GM12878 (cell line): ENCODE results near the gene NDUFV3. TPM values are rescaled to one million over a fixed set of nuclear protein-coding genes. Genes with fewer than 3 reads are reported as not detected.

ENCODE experiments used
- ATAC-seq: fragments of 200-7000 bp; cut with Tn5 transposase; 3 replicates; pipeline ENCODE4 v1.9.1; 2020; ENCODE audit warnings: mild to moderate bottlenecking, moderate library complexity
- BruUV-seq: library from RNA; stranded (reverse); fragments of 400-500 nt; replicated peaks from 2 replicates; lab custom pipeline; 2021; lab: Mats Ljungman, UMichigan
- CTCF ChIA-PET: fragments of 300-600 bp; sonication (Branson Sonifier 250); formaldehyde crosslinking; extraction: SDS; loops from one replicate; lab custom pipeline; 2021; ENCODE audit warnings: inconsistent platforms; lab: Yijun Ruan, JAX
- POLR2A ChIA-PET: fragments of 350-600 bp; formaldehyde crosslinking; extraction: SDS; loops from one replicate; lab custom pipeline; 2021; ENCODE audit warnings: inconsistent platforms; lab: Charles Lee
- RAD21 ChIA-PET: fragments of 300-600 bp; sonication (Branson Sonifier 250); formaldehyde crosslinking; loops from one replicate; lab custom pipeline; 2023; ENCODE audit warnings: antibody characterized with exemption; ENCODE audit not compliant: unreplicated experiment; lab: Charles Lee
- SMC1A ChIA-PET: fragments of 300-600 bp; sonication (Branson Sonifier 250); formaldehyde crosslinking; loops from one replicate; lab custom pipeline; 2023; ENCODE audit not compliant: unreplicated experiment, uncharacterized antibody; lab: Charles Lee
- DNase-seq: peaks from one replicate; pipeline ENCODE4 v3.0.0-alpha.2; 2011; ENCODE audit warnings: low read depth, low spot score
- FAIRE-seq: peaks from 3 replicates; lab custom pipeline; 2011; peaks lifted over from hg19 to GRCh38; lab: Jason Lieb, UNC
- H2AFZ ChIP-seq: 2 replicates; pipeline ENCODE4 v1.6.0; 2011; ENCODE audit warnings: low read depth, low read length, control low read depth; ENCODE audit not compliant: control insufficient read depth
- H3K27ac ChIP-seq: 2 replicates; pipeline ENCODE4 v1.5.1; 2011; ENCODE audit warnings: control low read depth; ENCODE audit not compliant: control insufficient read depth, insufficient read depth
- H3K27me3 ChIP-seq, 2 experiments: replicated peaks in 1 of 2; 2 replicates each; pipeline versions ENCODE4 v1.6.0 to v1.6.1; 2011; ENCODE audit warnings: low read length in 1 of 2; ENCODE audit not compliant: control insufficient read depth in 2 of 2, insufficient read depth in 2 of 2
- H3K36me3 ChIP-seq, 2 experiments: 2 replicates each; pipeline ENCODE4 v1.5.1; 2011; ENCODE audit warnings: low read length in 1 of 2; ENCODE audit not compliant: control insufficient read depth in 2 of 2, insufficient read depth in 2 of 2
- H3K4me1 ChIP-seq: 2 replicates; pipeline ENCODE4 v1.6.1; 2011; ENCODE audit warnings: mild to moderate bottlenecking, low read length, moderate library complexity, mixed read lengths; ENCODE audit not compliant: control insufficient read depth, insufficient read depth
- H3K4me2 ChIP-seq: 2 replicates; pipeline ENCODE4 v1.6.0; 2011; ENCODE audit warnings: control low read depth; ENCODE audit not compliant: control insufficient read depth, insufficient read depth
- H3K4me3 ChIP-seq: fragments of 200-600 bp; sonication (generic); 2 replicates; pipeline ENCODE4 v1.5.1; 2016
- H3K79me2 ChIP-seq: 2 replicates; pipeline ENCODE4 v1.6.0; 2011; ENCODE audit warnings: low read length; ENCODE audit not compliant: control insufficient read depth, insufficient read depth
- H3K9ac ChIP-seq: 2 replicates; pipeline ENCODE4 v1.8.0; 2011; ENCODE audit warnings: low read length, control low read depth, mixed read lengths; ENCODE audit not compliant: control insufficient read depth, insufficient read depth
- H3K9me3 ChIP-seq: replicated peaks from 3 replicates; pipeline ENCODE4 v1.5.1; 2011; ENCODE audit warnings: mild to moderate bottlenecking, low read length; ENCODE audit not compliant: control insufficient read depth, insufficient read depth
- H4K20me1 ChIP-seq: 2 replicates; pipeline ENCODE4 v1.6.0; 2011; ENCODE audit not compliant: control insufficient read depth, insufficient read depth
- NFYB ChIP-seq: IDR thresholded peaks from 2 replicates; pipeline ENCODE4 v1.6.1; 2011; ENCODE audit warnings: low read depth, mild to moderate bottlenecking, low read length, improper control_type of control experiment, moderate library complexity; ENCODE audit not compliant: insufficient read depth
- POLR2A ChIP-seq: IDR thresholded peaks from 2 replicates; pipeline ENCODE4 v1.6.1; 2011; ENCODE audit warnings: low read depth, mild to moderate bottlenecking, low read length
- SKIL ChIP-seq: fragments of 450-650 bp; IDR thresholded peaks from 2 replicates; pipeline ENCODE4 v1.6.1; 2017; ENCODE audit warnings: mild to moderate bottlenecking, low read depth, inconsistent platforms; ENCODE audit not compliant: poor library complexity, severe bottlenecking
- SPI1 ChIP-seq: IDR thresholded peaks from 2 replicates; pipeline ENCODE4 v1.6.1; 2011; ENCODE audit warnings: low read depth, mild to moderate bottlenecking, low read length, moderate library complexity, borderline replicate concordance; ENCODE audit not compliant: insufficient read depth
- WGBS: methylation state at CpG from one replicate; pipeline ENCODE4 v1.1.6; 2016; ENCODE audit warnings: low lambda C conversion rate; ENCODE audit not compliant: insufficient replicate concordance, insufficient coverage; ENCODE audit errors: missing lambda C conversion rate; 5-methylcytosine and 5-hydroxymethylcytosine counted together
- in situ Hi-C: fragments of 300-500 bp; cut with MboI; formaldehyde crosslinking; loops from 9 replicates; pipeline ENCODE4 v1.14.3; 2018; ENCODE audit warnings: mixed read lengths
- intact Hi-C: fragments of 100-400 bp; cut with micrococcal nuclease; formaldehyde crosslinking; loops from one replicate; pipeline ENCODE4 v1.14.2; 2022; ENCODE audit not compliant: unreplicated experiment
- polyA plus RNA-seq, 11 experiments: library from polyadenylated mRNA; depleted of rRNA in 4 of 11; unstranded in 6 of 11; stranded (reverse) in 5 of 11; fragments of >200 nt; fragmentation: Nextera tagmentation in 4 of 11; fragmentation: Illumina TruSeq in 1 of 11; extraction: Ambion mirVana in 4 of 11; extraction: Trizol in 1 of 11; gene quantifications; 1 replicate in 1 of 11; 2 replicates in 10 of 11; pipeline versions ENCODE4 v1.2.1 to v1.2.3, GENCODE V29; 2011 to 2016; ENCODE audit warnings: inconsistent platforms in 2 of 11, missing spikeins in 2 of 11, low read depth in 1 of 11
- total RNA-seq, 4 experiments: library from RNA; depleted of rRNA in 3 of 4; stranded (reverse); fragments of >200 nt in 3 of 4; fragmentation: Illumina TruSeq in 1 of 4; extraction: Trizol in 1 of 4; gene quantifications; 2 replicates each; pipeline versions ENCODE4 v1.2.1 to v1.2.3, GENCODE V29; 2013 to 2021

The NDUFV3 gene
- total and polyA plus RNA-seq, 10 of the 15 experiments (the other 5 are each of a cell fraction or from before 2014, with no cell fraction given): 7.0 to 44.7 (median 29.9) TPM

DNA sequence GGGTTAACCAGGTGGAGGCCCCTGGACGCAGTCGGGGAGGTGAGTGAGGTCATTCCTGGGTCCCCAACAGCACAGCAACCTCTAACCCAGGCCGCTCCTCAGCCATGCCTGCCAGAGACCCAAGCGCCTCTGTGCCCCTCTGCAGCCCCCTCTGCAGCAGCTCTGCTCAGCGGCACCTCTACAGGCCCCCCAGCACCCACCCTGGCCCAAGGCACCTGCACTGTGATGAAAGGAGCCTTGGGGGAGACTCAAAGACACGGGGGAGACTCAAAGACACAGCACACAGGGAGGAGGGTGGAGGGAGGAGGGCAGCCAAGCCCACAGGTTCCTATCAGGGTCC is 33.2 kb upstream of the NDUFV3 start:
- intact Hi-C loops: no loop called here

DNA sequence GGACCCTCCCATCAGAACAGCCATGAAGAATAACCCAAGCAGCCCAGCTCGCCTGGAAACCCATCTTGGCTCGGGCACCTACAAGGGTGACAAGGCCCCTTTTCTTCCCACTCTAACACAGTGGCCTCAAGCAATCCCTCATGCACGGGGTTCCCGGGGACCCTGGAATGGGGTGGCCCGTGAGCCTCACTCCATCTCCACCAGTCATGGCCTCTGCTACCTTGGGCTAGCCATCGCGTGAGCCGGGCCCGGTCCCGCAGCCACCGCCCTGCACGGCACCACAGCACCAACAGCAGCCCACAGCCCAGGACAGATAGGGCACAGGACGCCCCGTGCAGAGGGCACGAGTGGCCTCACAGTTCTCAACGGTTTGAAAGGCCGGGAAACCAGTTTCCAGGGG is 32.8 kb upstream of the NDUFV3 start:
- no peak for FAIRE-seq
- RAD21 ChIA-PET: no interaction called here
- WGBS: 90% methylated on average over 17 of the region's 17 CpGs

More for the DNA sequence above, 33.2 kb upstream of the NDUFV3 start:
- no peak overlapping the region for H3K27ac ChIP-seq
- DNase-seq: no peak
- CTCF ChIA-PET: no interaction called here
- TF ChIP-seq SPI1 (no peak), SKIL (no peak), POLR2A (peak; percentile 45; the same call in 1 of the 2 replicates)
- TF ChIP-seq, all 136 proteins: peak for 1
- no peak overlapping the region for H3K9ac ChIP-seq
- POLR2A ChIA-PET: no interaction called here
- BruUV-seq: no TSS peak
- no peak overlapping the region for H2AFZ ChIP-seq
- in situ Hi-C loops: no loop called here
- H3K79me2 ChIP-seq: peaks cover 2% of the 10 kb centered on the region
- no peak for FAIRE-seq
- H3K4me1 ChIP-seq: no peaks in the 10 kb centered on the region
- H3K27me3 ChIP-seq: no peaks in the 10 kb centered on the region
- H3K9me3 ChIP-seq: no peaks in the 10 kb centered on the region
- SMC1A ChIA-PET: no interaction called here
- peaks cover 4% of the 10 kb centered on the region; the same call in 1 of the 2 replicates for H4K20me1 ChIP-seq
- H3K4me3 ChIP-seq: no peak overlapping the region
- RAD21 ChIA-PET: no interaction called here
- no peak for ATAC-seq
- H3K36me3 ChIP-seq: peaks cover 30 to 60% of the 10 kb centered on the region in 2 experiments
- no peak overlapping the region for H3K4me2 ChIP-seq
- 83% methylated on average over 6 of the region's 6 CpGs for WGBS

More for the DNA sequence above, 32.8 kb upstream of the NDUFV3 start:
- in situ Hi-C loops: no loop called here
- peaks cover 25 to 56% of the 10 kb centered on the region in 2 experiments for H3K36me3 ChIP-seq
- TF ChIP-seq NFYB: no peak
- H4K20me1 ChIP-seq: peaks cover 4% of the 10 kb centered on the region; the same call in 1 of the 2 replicates
- ChIA-PET POLR2A (no interaction called here), CTCF (no interaction called here), SMC1A (no interaction called here)
- ATAC-seq (no peak), DNase-seq (no peak)
- no TSS peak for BruUV-seq
- H3K4me3 ChIP-seq: no peak overlapping the region
- peaks cover 2% of the 10 kb centered on the region for H3K79me2 ChIP-seq
- no peaks in the 10 kb centered on the region for H3K27me3 ChIP-seq
- H3K9me3 ChIP-seq: no peaks in the 10 kb centered on the region
- no peak overlapping the region for H2AFZ ChIP-seq
- H3K4me1 ChIP-seq: no peaks in the 10 kb centered on the region
- no peak overlapping the region for H3K4me2 ChIP-seq
- no peak overlapping the region for H3K27ac ChIP-seq
- intact Hi-C loops: no loop called here
- no peak overlapping the region for H3K9ac ChIP-seq
